WTC11 (cell line): ENCODE data around the gene TRPM2. TPM values are rescaled to one million over a fixed set of nuclear protein-coding genes. Genes with fewer than 3 reads are reported as not detected.

Experiments used
- ATAC-seq: fragments of 200-7000 bp; cut with Tn5 transposase; 2 replicates; pipeline ENCODE4 v1.10.0; 2021; ENCODE audit warnings: mild to moderate bottlenecking, moderate library complexity
- CTCF ChIA-PET: fragments of 300-600 bp; sonication (Branson Sonifier 250); formaldehyde crosslinking; loops from one replicate; lab custom pipeline; 2021; ENCODE audit warnings: antibody characterized with exemption; lab: Charles Lee
- POLR2A ChIA-PET: fragments of 350-600 bp; sonication (Branson Sonifier 250); formaldehyde crosslinking; loops from one replicate; lab custom pipeline; 2021; ENCODE audit warnings: antibody characterized with exemption; lab: Charles Lee
- DNase-seq: peaks from one replicate; pipeline ENCODE4 v3.0.0; 2021; ENCODE audit warnings: low spot score
- H3K27ac Mint-ChIP-seq: 2 replicates; pipeline ENCODE4 v1.8.0; 2021; ENCODE audit warnings: mixed read lengths
- H3K27me3 Mint-ChIP-seq: 2 replicates; pipeline ENCODE4 v1.8.0; 2021; ENCODE audit warnings: low read depth, mild to moderate bottlenecking, moderate library complexity, mixed read lengths
- H3K36me3 Mint-ChIP-seq: 2 replicates; pipeline ENCODE4 v1.8.0; 2021; ENCODE audit warnings: mixed read lengths
- H3K4me1 Mint-ChIP-seq: 2 replicates; pipeline ENCODE4 v1.8.0; 2022; ENCODE audit warnings: mixed read lengths
- H3K4me3 Mint-ChIP-seq: 2 replicates; pipeline ENCODE4 v1.8.0; 2021; ENCODE audit warnings: mild to moderate bottlenecking, moderate library complexity, mixed read lengths
- H3K9me3 Mint-ChIP-seq: 2 replicates; pipeline ENCODE4 v1.8.0; 2021; ENCODE audit warnings: mixed read lengths
- CREM ChIP-seq: sonication (generic); formaldehyde crosslinking; IDR thresholded peaks from 2 replicates; pipeline ENCODE4 v1.8.1; 2022; ENCODE audit warnings: mild to moderate bottlenecking, missing genetic modification reagents, moderate library complexity
- IRF2 ChIP-seq: sonication (generic); formaldehyde crosslinking; IDR thresholded peaks from 2 replicates; pipeline ENCODE4 v1.8.0; 2022; ENCODE audit warnings: low read depth, missing genetic modification reagents, borderline replicate concordance
- MYBL2 ChIP-seq: sonication (generic); formaldehyde crosslinking; IDR thresholded peaks from 2 replicates; pipeline ENCODE4 v1.8.1; 2023; ENCODE audit warnings: mild to moderate bottlenecking, moderate library complexity, missing genetic modification reagents
- NFATC4 ChIP-seq: fragments of 250-450 bp; sonication (Bioruptor Pico); IDR thresholded peaks from 2 replicates; pipeline ENCODE4 v1.9.0; 2021; ENCODE audit warnings: mild to moderate bottlenecking
- NFE2L1 ChIP-seq: sonication (generic); formaldehyde crosslinking; IDR thresholded peaks from 2 replicates; pipeline ENCODE4 v1.8.1; 2023; ENCODE audit warnings: missing genetic modification reagents
- OVOL2 ChIP-seq: fragments of 250-450 bp; sonication (Bioruptor Pico); IDR thresholded peaks from 2 replicates; pipeline ENCODE4 v1.9.0; 2021; ENCODE audit warnings: mild to moderate bottlenecking, borderline replicate concordance
- PRDM15 ChIP-seq: sonication (generic); formaldehyde crosslinking; IDR thresholded peaks from 2 replicates; pipeline ENCODE4 v1.8.0; 2022; ENCODE audit warnings: missing genetic modification reagents
- SP1 ChIP-seq: sonication (generic); formaldehyde crosslinking; conservative IDR thresholded peaks from 2 replicates; pipeline ENCODE4 v1.8.1; 2022; ENCODE audit warnings: missing genetic modification reagents
- ZSCAN18 ChIP-seq: fragments of 250-450 bp; sonication (Bioruptor Pico); IDR thresholded peaks from 2 replicates; pipeline ENCODE4 v2.1.2; 2022; ENCODE audit warnings: mild to moderate bottlenecking, moderate library complexity
- total RNA-seq: library from RNA; stranded (reverse); gene quantifications from 3 replicates; pipeline ENCODE4 v1.2.3, GENCODE V29; 2021
- TF ChIP-seq, protein P1 (sequence below): sonication (generic); formaldehyde crosslinking; IDR thresholded peaks from 2 replicates; pipeline ENCODE4 v1.8.0; 2022; ENCODE audit warnings: mild to moderate bottlenecking, missing genetic modification reagents
- TF ChIP-seq, protein P2 (sequence below): sonication (generic); formaldehyde crosslinking; conservative IDR thresholded peaks from 2 replicates; pipeline ENCODE4 v1.8.1; 2023; ENCODE audit warnings: mild to moderate bottlenecking, low read depth, missing genetic modification reagents, moderate library complexity
- TF ChIP-seq, protein P3 (sequence below): fragments of 250-450 bp; sonication (Bioruptor Pico); IDR thresholded peaks from 2 replicates; pipeline ENCODE4 v1.9.0; 2021; ENCODE audit warnings: mild to moderate bottlenecking

The TRPM2 gene
- total RNA-seq, 1 experiment from 2014 or later, result 0.92 TPM

DNA sequence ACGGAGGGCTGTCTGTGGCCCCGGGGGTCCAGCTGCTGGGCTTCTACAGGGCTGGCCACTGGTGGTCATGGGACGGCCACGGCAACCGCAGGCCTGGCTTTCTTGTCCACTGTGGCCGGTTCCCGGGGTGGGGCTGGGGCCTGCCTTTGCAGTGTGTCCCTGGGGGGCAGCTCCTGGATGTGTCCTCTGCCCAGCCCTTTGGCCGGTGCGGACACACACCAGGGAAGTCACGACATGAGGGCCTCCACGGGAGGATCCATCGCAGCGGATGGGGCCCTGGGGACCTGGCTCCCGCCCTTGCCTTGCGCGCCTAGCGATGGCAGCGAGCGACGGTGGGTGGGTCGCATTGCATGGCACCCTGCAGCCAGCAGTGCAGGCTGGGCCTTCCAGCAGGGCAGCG is 35.5 kb upstream of the TRPM2 start:
- no peak for DNase-seq
- no peak for ATAC-seq
- CTCF ChIA-PET, result no interaction called here
- no peak overlapping the region for H3K27ac Mint-ChIP-seq
- no peaks in the 10 kb centered on the region for H3K4me1 Mint-ChIP-seq
- TF ChIP-seq, protein P1, sequence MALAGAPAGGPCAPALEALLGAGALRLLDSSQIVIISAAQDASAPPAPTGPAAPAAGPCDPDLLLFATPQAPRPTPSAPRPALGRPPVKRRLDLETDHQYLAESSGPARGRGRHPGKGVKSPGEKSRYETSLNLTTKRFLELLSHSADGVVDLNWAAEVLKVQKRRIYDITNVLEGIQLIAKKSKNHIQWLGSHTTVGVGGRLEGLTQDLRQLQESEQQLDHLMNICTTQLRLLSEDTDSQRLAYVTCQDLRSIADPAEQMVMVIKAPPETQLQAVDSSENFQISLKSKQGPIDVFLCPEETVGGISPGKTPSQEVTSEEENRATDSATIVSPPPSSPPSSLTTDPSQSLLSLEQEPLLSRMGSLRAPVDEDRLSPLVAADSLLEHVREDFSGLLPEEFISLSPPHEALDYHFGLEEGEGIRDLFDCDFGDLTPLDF (CRISPR knock-in tag), result no peak
- no peak for TF ChIP-seq CREM (CRISPR knock-in tag)
- TF ChIP-seq, protein P2, sequence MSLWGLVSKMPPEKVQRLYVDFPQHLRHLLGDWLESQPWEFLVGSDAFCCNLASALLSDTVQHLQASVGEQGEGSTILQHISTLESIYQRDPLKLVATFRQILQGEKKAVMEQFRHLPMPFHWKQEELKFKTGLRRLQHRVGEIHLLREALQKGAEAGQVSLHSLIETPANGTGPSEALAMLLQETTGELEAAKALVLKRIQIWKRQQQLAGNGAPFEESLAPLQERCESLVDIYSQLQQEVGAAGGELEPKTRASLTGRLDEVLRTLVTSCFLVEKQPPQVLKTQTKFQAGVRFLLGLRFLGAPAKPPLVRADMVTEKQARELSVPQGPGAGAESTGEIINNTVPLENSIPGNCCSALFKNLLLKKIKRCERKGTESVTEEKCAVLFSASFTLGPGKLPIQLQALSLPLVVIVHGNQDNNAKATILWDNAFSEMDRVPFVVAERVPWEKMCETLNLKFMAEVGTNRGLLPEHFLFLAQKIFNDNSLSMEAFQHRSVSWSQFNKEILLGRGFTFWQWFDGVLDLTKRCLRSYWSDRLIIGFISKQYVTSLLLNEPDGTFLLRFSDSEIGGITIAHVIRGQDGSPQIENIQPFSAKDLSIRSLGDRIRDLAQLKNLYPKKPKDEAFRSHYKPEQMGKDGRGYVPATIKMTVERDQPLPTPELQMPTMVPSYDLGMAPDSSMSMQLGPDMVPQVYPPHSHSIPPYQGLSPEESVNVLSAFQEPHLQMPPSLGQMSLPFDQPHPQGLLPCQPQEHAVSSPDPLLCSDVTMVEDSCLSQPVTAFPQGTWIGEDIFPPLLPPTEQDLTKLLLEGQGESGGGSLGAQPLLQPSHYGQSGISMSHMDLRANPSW (CRISPR knock-in tag), result no peak
- no peak for TF ChIP-seq ZSCAN18 (CRISPR knock-in tag)
- TF ChIP-seq, protein P3, sequence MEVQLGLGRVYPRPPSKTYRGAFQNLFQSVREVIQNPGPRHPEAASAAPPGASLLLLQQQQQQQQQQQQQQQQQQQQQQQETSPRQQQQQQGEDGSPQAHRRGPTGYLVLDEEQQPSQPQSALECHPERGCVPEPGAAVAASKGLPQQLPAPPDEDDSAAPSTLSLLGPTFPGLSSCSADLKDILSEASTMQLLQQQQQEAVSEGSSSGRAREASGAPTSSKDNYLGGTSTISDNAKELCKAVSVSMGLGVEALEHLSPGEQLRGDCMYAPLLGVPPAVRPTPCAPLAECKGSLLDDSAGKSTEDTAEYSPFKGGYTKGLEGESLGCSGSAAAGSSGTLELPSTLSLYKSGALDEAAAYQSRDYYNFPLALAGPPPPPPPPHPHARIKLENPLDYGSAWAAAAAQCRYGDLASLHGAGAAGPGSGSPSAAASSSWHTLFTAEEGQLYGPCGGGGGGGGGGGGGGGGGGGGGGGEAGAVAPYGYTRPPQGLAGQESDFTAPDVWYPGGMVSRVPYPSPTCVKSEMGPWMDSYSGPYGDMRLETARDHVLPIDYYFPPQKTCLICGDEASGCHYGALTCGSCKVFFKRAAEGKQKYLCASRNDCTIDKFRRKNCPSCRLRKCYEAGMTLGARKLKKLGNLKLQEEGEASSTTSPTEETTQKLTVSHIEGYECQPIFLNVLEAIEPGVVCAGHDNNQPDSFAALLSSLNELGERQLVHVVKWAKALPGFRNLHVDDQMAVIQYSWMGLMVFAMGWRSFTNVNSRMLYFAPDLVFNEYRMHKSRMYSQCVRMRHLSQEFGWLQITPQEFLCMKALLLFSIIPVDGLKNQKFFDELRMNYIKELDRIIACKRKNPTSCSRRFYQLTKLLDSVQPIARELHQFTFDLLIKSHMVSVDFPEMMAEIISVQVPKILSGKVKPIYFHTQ (CRISPR knock-in tag), result no peak
- TF ChIP-seq NFATC4, result no peak
- TF ChIP-seq, all 79 proteins: peak for 0
- Mint-ChIP-seq H3K27me3 (no peaks in the 10 kb centered on the region), H3K36me3 (peaks cover 3% of the 10 kb centered on the region; the same call in 1 of the 2 replicates), H3K4me3 (no peak overlapping the region), H3K9me3 (no peaks in the 10 kb centered on the region)
- POLR2A ChIA-PET, result no interaction called here

DNA sequence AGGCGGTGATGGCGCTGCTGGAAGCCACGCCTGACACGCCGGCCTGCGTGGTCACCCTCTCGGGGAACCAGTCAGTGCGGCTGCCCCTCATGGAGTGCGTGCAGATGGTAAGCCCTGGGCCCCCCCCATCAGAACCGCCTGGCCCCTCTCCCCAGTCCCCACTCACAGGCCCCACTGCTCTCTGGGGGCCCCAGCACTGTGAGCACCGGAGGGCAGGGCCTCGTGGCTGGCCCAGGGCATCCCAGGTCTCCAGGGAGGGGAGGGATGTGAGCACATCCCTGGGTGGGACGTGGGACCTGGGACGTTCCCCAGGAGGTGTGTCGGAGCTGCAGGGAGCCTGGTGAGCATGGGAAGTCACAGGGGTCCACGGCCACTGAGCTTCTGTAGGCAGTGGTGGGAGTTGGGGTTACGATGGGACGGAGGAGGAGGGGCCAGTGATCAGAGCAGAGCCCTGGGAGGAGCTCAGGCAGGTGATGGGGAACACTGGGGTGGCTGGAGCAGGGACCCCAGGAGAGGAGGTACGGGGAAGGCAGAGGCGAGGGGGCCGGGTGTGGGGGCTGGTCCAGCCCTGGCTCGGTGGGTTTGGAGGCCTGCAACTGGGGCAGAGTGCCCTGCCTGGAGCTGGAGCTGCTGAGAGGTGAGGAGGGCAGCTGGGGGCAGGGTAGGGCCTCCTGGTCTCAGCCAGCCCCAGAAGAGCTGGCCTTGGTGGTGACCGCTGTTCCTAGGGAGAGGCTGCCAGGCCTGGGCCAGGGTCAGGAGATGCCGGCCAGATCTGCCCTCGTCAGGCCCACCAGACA is 34.7 kb upstream of the TRPM2 start:
- no peak overlapping the region for H3K27ac Mint-ChIP-seq
- TF ChIP-seq OVOL2 (CRISPR knock-in tag), result no peak
- no peak for TF ChIP-seq IRF2 (CRISPR knock-in tag)
- TF ChIP-seq PRDM15 (CRISPR knock-in tag), result no peak
- no peak for TF ChIP-seq MYBL2
- no peak for TF ChIP-seq SP1
- no peak for TF ChIP-seq NFE2L1 (CRISPR knock-in tag)
- H3K36me3 Mint-ChIP-seq, result peaks cover 3% of the 10 kb centered on the region; the same call in 1 of the 2 replicates
- H3K4me1 Mint-ChIP-seq, result no peaks in the 10 kb centered on the region
- ChIA-PET CTCF (interaction anchor here (1.9 kb wide), 1 partner anchor 20 kb away, joined by 6 read pairs; no protein-coding TSS in a partner anchor), POLR2A (no interaction called here)
- no peak for ATAC-seq
- DNase-seq, result no peak
- no peak overlapping the region for H3K4me3 Mint-ChIP-seq
- H3K9me3 Mint-ChIP-seq, result no peaks in the 10 kb centered on the region
- no peaks in the 10 kb centered on the region for H3K27me3 Mint-ChIP-seq
